Tongue (tissue), 2 donors: Measurements from ENCODE around the gene CABP2. TPM values are rescaled to one million over a fixed set of nuclear protein-coding genes. Genes with fewer than 3 reads are reported as not detected.
"Not testable (repeated sequence)": the region's sequence is repeated elsewhere in the genome, so short reads cannot be mapped to it uniquely, and the experiment has no call there.

Experiments
- DNase-seq: peaks from one replicate; pipeline ENCODE4 v3.0.0-alpha.2; 2015
- total RNA-seq: library from RNA; depleted of rRNA; stranded (reverse); fragments of >200 nt; gene quantifications from one replicate; pipeline ENCODE4 v1.2.3, GENCODE V29; 2014

CABP2 gene
- total RNA-seq, 1 donor from 2014 or later, result not detected

DNA sequence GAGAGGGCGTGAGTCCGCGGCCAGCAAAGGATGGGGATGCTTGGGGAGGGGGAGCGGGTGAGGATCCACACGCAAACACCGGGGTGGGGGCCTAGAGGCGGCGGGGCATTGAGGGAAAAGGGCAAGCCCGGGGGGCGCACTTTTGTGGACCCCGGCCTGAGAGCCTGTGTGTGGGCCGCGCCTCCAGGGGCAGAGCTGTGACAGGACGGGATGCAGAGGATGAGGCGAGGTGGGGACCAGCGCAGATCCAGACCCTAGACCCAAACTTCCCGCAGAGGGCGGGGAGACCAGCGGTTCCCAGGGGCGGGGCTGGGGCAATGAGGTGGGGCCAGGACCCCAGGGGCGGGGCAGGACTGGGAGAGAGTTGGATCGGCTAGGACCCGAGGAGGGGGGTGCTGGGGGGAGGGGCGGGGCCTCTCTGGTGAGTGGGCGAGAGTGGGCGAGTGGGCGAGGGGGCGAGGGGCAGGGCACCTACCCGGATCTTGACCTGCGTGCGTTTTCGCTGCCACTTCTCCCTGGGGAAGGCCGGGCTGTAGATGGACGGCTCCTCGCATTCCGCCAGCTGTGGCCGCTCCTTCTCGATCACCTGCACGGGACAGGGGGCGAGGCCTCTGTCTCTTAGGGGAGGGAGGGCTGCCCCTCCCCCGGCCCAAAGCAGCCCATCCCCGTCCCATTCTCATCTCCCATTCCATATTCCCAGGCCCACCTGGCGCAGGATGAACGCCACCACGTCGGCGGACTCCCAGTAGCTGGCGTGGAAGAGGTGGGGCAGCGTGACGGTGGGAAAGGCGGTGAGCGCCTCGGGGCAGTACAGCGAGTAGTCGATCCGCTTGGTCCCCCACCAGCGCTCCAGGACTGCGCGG is 28.6 kb downstream of the CABP2 start:
- no peak for DNase-seq

DNA sequence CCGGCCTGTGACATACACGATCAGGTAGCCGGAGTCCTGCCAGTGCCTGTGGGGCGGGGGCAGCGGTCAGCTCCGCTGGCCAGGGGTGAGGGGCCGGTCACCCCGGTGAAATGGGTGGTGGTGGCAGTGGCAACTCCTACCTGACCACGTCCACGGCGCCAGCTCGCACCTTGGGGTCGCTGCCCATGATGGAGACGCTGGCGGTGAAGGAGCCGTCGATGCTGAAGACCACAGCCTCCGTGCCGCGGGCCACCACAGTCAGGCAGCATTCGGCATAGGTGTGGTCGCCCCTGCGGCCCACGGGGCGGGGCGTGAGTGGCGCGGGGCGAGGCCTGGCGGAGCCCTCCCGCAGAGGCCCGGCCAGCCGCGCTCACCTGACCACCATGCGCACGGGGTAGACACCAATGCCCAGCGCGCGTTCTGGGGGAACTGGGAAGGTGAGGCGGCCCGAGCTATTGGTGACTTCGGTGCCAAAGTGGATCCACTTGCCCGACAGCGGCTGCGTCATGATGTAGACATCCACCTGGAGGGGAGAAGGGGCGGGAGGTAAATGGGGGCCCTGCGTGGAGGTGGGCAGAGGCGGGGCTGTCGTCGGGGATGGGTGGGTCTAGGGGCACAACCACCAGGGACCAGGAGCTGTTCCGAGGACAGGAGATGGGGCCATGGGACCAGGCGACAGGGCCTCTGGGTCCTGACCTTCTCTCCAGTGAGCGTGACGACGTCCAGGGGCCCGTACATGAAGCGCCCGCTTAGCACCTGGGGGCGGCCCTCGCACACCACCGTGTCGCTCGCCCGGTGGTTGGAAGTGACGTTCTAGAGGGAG is 29.5 kb downstream of the CABP2 start:
- DNase-seq, result no peak

DNA sequence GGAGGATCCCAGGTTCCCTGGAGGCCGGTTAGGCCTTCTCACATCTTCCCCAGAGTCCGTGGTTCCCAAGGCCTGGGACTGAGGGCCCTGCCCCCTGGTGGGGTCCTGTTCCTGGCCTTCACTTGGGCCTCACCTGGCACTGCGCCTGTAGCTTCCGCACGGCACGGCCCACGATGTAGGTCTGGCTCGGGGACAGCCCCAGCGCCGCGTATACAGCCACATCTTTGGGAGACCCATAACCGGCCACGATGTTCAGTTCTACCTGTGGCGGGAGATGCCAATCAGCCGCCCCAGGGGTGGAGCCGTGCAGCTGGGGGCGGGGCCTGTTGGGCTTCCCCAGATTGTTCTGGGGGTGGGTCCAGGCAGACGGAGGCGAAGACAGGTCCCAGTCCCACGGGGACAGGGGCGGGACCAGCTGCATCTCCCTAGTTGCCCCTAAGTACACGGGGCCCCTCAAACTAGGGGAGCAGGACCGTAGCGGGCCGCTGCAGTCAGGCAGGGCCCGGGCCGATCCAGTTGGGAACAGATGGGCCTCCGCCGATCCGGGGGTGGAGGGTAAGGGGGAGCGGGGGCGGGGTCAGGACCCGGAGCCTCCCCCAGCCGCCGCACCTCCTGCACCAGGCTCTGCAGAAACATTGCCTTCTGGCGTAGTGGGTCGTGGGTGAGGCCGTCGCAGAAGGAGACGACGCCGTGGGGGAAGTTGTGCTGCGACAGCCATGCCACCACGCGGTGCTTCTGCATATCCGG is 30.3 kb downstream of the CABP2 start:
- DNase-seq, result no peak

DNA sequence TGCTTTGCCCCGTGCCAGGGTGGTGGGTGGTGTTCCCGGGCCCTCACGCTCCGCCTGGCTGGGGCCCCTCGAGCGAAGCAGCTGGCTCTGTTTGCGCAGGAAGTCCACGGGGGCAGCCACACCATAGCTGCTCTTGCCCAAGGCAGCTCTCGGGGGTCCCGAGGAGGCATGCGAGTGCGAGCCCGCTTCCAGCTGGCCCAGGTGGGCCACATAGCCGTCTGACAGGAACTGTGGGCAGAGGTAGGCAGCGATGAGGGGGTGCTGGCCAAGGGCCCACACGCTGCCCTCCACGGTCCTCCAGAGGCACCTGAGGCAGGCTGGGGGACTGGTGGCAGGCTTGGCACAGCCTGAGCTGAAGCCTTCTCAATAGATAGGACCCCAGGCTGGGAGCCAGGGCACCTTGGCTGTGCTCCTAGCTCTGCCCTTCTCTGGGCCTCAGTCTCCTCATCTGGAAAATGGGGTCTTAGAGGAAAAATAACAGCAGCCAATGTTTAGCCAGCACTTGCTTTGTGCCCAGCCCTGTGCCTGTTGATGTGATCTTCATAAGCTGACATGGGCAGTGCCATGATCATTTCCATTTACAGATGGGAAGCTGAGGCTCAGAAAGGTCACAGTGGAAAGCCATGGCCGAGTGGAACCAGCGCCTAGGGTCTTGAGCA is 31.0 kb downstream of the CABP2 start:
- no peak for DNase-seq

DNA sequence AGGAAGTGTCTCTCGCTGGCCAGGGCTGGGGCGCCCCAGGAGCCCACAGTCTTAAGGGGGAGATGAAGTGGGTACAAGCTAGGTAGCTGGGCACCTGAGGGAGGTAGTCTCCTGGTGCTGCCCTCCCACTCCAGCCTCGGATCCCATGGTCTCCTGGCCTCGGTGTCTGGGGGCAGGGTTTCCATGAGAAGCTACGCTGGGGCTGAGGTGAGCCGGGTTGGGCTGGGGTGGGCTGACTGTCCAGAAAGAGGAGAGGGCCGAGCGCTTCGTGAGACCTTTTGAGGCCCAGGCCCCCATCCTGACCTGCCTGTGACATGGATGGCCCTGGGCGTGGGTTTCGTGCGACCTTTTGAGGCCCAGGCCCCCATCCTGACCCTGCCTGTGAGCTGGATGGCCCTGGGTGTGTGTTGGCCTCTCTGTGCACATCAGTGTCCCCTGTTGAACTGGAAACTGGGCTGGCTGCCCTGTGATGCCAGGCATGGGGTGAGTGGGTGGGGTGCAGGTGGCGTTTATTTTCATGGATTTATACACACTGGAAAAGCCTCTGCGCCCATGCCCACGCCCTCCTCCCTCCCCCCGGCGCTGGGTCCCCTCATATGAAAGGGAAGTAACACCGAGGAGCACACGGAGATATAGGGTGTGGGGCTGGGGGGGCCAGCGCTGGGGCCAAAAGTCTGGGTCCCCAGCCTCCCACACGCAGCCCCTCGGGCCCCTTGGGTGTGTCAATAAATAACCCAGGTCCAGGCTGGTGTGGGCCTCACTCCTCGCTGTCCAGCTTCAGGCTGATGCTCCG is 31.8 kb downstream of the CABP2 start:
- DNase-seq, result no peak

DNA sequence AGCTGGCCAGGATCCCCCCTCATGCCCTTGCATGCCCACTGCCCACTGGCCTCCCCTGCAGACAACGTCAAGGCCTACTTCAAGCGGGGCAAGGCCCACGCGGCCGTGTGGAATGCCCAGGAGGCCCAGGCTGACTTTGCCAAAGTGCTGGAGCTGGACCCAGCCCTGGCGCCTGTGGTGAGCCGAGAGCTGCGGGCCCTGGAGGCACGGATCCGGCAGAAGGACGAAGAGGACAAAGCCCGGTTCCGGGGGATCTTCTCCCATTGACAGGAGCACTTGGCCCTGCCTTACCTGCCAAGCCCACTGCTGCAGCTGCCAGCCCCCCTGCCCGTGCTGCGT is 32.5 kb downstream of the CABP2 start:
- DNase-seq, result no peak

DNA sequence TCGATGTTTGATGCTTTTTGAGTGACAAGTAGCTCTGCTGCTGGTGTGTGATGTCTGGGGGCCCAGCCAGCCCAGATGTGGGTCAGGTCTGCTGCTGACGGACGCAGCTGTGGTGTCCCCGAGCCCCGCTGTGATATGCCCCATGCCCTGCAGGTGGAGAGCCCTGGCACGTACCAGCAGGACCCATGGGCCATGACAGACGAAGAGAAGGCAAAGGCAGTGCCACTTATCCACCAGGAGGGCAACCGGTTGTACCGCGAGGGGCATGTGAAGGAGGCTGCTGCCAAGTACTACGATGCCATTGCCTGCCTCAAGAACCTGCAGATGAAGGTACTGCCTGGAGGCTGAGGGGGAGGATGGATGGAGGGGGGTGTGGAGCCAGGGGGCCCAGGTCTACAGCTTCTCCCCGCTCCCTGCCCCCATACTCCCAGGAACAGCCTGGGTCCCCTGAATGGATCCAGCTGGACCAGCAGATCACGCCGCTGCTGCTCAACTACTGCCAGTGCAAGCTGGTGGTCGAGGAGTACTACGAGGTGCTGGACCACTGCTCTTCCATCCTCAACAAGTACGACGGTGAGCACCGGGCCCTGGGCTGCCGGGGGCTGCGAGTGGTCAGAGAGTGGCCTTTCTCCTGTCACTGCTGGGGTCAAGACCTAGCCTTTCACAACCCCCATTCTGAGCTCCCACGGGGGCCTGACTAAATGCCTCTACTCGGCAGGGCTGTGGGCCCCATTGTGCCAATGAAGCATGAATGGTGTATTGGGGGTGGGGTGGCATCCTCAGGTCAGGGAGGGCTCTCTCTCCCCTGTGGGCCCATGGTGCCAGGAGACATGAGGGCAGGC is 33.1 kb downstream of the CABP2 start:
- DNase-seq, result no peak

DNA sequence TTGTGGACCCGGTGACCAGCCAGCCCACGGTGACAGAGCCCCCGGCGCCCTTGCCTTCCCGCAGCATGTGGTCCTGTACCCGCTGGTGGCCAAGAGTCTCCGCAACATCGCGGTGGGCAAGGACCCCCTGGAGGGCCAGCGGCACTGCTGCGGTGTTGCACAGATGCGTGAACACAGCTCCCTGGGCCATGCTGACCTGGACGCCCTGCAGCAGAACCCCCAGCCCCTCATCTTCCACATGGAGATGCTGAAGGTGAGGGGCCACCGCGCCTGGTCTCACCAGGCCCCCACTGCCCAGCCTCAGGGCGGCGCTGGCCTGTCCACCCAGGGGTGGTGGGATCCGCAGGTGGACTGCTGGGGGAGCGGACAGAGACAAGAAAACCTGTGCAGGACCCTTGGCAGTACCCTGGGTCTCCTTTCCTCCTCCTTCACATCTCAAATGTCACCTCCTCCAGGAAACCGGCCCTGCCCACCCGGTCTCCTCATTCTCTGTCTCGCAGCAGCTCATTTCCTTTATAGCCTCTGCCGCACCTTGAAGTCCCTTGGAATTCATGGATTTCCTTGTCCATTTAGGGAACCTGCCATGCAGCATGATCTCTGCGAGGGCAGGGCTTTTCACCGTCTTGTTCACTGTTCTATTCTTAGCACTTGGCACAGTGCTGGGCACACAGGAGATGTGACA is 33.9 kb downstream of the CABP2 start:
- no peak for DNase-seq

DNA sequence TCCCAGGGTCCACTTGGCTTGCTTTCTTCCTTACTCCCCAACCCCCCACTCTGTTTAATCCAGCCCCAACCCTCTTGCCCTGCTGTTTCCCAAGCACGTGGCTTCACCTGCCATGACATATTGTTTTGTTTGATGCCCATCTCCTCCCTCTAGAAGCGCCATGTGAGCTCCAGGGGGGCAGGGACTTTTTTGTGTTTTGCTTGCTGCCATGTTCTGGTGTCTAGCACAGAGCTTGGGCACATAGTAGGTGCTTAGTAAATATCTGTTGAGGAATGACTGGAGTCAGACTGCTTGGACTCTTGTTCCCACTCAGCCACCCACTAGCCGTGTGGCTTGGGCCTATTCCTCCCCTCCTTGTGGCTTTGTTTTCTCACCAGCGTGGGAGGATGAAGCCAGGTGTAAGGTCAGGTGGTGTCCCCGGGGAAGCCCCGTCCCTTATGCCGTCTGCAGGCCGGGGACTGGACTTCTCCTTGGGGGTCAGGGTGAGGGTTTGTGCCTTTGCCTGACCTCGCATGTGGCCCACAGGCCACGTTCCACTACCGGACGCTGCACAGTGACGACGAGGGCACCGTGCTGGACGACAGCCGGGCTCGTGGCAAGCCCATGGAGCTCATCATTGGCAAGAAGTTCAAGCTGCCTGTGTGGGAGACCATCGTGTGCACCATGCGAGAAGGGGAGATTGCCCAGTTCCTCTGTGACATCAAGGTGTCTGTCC is 36.6 kb downstream of the CABP2 start:
- no peak for DNase-seq

DNA sequence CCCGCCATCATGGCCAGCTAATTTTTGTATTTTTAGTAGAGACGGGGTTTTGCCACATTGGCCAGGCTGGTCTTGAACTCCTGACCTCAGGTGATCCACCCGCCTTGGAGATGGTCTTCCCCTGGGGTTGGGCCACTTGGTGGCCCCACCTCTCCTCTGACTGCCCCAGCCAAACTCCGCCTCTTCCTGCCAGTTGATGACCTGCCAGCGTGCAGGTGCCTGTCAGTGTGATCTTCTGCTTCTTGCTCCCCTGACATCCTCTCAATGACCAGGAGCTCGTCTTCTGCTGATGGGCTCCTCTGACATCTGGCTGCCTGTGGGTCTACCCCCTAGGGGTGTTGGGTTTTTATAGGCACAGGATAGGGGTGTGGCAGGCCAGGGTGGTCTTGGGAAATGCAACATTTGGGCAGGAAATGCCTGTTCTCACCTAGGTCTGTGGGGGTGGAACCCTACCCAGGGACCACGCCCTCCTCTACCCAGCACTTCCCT is 37.3 kb downstream of the CABP2 start:
- not testable (repeated sequence) for DNase-seq

DNA sequence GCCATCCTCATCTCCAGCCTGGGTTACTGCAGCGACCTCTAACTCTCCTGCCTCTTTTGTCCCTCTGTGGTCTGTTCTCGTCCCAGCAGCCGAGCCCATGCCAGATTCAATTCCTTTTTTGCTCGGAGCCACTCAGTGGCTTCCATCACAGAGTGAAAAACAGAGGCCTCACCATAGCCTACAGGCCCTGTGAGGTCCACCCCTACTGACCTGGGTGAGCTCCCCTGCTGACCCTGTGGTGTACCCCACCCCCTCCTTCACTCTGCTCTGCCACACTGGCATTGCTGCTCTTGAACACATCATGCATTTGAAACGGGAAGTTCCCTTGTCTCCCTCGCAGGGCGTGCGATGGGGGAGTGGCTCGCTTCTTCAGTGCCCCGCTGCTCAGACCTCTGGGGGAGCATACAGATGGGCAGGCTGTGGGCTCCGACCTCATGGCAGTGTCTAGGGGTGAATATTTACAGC is 38.4 kb downstream of the CABP2 start:
- DNase-seq, result no peak

DNA sequence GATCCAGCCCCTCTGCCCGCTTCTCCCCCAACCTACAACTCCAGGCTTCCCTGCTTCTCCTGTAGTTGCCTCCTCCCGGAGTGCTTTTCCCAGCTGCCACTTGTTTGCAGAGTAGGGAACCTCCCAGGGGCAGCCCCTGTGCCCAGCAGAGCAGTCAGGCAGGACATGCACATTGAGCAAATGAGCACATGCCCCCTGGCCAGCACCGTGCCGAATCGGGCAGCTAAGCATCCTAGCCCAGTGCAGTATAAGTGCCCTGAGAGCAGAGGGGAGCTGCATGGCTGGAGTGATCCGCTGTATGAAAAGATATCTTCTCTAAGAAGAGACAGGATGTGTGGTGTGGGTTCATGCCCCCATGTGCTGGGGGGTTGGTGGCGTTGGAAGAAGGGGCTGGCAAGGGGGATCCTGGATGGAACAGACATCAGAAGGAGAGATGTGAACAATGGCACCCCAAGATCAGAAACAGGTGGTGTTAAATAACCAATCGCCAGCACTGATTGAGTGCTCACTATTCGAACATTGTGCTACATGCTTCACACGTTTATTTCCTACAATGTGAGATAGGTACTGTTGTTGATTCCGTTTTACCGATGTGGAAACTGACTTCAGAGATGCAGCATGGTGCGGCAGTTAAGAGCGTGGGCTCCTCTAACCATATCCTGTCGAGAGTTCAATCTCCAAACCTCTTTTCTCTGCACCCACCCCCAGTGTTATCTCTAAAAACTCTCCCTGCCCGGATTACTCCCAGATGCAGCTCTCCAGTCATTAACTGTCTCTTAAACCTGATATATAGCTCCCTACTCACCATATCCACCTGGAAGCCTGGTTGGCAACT is 39.2 kb downstream of the CABP2 start:
- no peak for DNase-seq

DNA sequence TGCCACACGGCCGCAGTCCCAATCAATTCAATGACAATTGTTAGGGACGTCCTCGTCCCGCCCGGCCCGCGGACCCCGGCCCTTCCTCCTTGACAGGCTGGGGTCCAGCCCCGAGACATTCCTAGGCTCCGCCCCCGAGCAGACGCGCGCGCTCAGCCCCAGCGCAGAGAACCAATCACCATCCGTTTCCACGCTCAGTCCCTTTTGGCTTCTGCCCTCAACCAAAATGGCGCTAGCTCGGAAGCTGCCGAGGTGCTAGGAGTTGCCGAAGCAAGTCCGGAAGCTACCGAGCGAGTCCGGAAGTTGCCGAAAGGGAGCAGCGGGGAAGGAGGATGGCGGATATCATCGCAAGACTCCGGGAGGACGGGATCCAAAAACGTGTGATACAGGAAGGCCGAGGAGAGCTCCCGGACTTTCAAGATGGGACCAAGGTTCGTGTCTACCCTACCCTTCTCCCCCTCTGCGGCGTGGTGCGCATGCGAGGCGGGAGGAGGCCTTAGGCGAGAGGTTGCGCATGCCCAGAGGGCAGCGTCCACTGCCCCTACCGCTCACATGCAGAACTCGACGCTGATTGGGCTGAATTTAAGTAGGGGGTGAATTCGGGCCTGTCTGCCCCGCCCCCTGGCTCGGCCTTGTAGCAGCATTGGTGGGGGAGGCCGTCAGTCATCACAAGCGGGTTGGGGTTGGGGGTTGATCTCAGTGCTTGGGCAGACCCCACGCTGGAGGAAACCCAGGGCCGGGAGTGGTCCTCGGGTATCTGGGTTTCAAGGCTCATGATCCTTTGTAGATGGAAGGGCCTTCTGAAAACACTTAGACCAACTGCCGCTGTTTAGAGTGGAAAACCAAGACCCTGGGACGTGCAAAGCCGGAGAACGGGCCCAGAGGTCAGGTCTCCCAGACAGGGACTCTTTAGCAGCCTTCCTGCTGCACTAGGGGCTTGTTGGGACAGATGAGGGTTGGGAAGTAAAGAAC is 40.1 kb downstream of the CABP2 start, which contains the start of gene AIP:
Gene AIP (plus strand): TSS at position 200 of the 972 bp plus-strand sequence. CDS start 133 bp downstream, at position 333.
- peak; percentile 99 for DNase-seq

DNA sequence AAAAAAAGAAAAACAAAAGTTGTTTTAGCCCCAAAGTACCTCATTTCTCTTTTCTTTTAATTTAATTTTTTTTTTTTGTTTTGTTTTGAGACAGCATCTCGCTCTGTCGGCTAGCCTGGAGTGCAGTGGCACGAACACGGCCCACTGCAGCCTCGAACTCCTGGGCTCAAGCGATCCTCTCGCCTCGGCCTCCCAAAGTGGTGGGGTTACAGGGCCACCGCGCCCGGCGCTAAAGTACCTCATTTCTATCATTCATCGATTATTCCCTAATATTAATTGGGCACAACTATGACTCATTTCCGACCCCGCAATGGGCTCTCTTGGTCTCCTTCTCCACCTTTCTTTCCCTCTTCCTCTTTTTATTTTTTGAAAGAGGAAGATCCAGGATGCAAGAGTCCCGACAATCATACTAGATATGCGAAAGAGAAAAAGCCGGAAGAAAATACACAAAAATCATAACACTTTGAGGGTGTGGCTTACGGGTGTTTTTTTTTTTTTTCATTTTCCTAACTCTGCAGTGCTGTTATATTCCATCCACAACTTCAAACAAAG is 40.9 kb downstream of the CABP2 start:
- no peak for DNase-seq

DNA sequence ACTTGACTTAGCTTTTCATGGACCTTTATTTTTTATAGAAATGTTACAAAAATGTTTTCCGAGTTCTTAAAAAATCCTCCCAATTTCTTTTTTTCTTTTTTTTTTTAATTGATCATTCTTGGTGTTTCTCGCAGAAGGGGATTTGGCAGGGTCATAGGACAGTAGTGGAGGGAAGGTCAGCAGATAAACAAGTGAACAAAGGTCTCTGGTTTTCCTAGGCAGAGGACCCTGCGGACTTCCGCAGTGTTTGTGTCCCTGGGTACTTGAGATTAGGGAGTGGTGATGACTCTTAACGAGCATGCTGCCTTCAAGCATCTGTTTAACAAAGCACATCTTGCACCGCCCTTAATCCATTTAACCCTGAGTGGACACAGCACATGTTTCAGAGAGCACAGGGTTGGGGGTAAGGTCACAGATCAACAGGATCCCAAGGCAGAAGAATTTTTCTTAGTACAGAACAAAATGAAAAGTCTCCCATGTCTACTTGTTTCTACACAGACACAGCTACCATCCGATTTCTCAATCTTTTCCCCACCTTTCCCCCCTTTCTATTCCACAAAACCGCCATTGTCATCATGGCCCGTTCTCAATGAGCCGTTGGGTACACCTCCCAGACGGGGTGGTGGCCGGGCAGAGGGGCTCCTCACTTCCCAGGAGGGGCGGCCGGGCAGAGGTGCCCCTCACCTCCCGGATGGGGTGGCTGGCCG is 45.7 kb downstream of the CABP2 start:
- not testable (repeated sequence) for DNase-seq
